Stomach (tissue), 4 donors: ENCODE data around the gene DIDO1.

Source experiments
- CTCF ChIP-seq, 7 experiments: fragments of 450-650 bp in 4 of 7; fragments of 200-600 bp in 3 of 7; sonication (generic) in 3 of 7; IDR thresholded peaks; one replicate each; pipeline ENCODE4 v1.5.1; 2016 to 2019; ENCODE audit warnings: antibody characterized with exemption in 7 of 7, control low read depth in 2 of 7, mild to moderate bottlenecking in 1 of 7
- POLR2A ChIP-seq, 4 donors: fragments of 450-650 bp; IDR thresholded peaks; one replicate each; pipeline ENCODE4 v1.6.1; 2016; ENCODE audit warnings: antibody characterized with exemption in 4 of 4, control low read depth in 2 of 4, mild to moderate bottlenecking in 1 of 4, moderate library complexity in 1 of 4

- no peak for TF ChIP-seq CTCF (IDR thresholded peaks at IDR 0.05)
- TF ChIP-seq POLR2A (IDR thresholded peaks at IDR 0.05), result no peak
Observed at GRCh38 chr20:62970307-62971210, 44.3 kb upstream of the DIDO1 start.
